Measurements from ENCODE around the gene FXYD4. TPM values are rescaled to one million over a fixed set of nuclear protein-coding genes. Genes with fewer than 3 reads are reported as not detected.
A peak's percentile ranks its signal among the peaks of the same experiment; 100 is the strongest.

The FXYD4 gene
- total RNA-seq, 1 donor: not detected

DNA sequence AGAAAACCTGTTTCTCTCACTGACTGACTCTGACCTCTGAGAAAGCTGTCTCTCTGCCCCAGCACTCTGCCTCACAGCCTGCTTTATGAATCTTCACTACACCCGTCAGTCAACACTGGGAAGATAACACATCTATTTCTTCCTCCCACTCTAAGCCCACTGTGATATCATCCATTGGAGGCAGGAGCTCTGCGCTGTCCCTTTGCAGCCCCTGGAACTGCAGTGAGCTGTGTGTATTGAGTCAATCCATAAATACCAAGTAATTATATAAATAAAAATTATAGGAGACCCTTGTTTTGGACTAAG, 17.2 kb upstream of the FXYD4 start:
- Histone ChIP-seq H3K4me1 (ENCODE audit: insufficient read depth, low read length) (no peaks in the 10 kb centered on the region), H3K4me3 (ENCODE audit: low read length) (no peak overlapping the region), H3K9me3 (ENCODE audit: low read depth, low read length) (no peaks in the 10 kb centered on the region), H3K27me3 (ENCODE audit: insufficient read depth, low read length) (peaks cover 11% of the 10 kb centered on the region)

DNA sequence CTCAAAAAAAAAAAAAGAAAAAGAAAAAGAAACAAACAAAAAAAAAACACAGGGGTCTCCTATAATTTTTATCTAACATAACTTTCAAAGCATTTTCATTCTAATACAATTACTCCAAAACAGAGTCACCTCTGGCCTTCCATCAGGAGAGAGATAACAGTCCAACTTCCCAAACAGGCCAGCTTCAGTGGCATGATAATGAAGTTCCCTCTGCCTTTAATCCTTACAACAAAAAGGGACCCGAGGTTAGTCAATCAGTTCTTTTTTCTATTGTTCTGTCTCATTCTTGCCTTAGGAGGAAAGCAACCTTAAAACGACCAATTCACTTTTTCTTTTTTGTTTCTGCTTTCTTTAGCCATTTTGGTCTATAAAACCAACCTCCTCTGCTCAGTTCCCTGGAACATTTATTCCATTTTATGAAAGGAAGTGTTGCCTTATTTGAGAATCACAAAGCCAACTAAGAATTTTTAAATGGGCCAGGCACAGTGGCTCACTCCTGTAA, 16.5 kb upstream of the FXYD4 start:
- no peaks in the 10 kb centered on the region for H3K4me1 ChIP-seq (ENCODE audit: insufficient read depth, low read length)
- H3K9me3 ChIP-seq (ENCODE audit: low read depth, low read length): no peaks in the 10 kb centered on the region

DNA sequence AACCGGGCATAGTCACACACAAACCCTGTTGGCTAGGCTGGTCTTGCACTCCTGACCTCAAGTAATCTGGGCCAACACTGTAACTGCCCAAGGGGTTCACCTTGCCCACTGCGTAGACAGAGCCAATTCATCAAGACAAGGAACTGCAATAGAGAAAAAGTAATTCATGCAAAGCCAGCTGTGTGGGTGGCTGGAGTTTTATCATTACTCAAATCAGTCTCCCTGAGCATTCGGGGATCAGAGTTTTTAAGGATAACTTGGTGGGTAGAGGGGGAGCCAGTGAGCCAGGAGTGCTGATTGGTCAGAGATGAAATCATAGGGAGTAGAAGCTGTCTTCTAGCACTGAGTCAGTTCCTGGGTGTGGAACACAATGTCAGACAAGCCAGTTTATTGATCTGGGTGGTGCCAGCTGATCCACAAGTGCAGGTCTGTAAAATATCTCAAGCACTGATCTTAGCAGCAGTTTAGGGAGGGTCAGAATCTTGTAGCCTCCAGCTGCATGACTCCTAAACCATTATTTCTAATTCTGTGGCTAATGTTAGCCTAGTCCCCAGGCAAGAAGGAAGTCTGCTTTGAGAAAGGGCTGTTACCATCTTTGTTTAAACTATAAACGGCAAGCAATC, 15.6 kb upstream of the FXYD4 start:
- Histone ChIP-seq H3K4me3 (ENCODE audit: low read length) (no peak overlapping the region), H3K4me1 (ENCODE audit: insufficient read depth, low read length) (no peaks in the 10 kb centered on the region), H3K27me3 (ENCODE audit: insufficient read depth, low read length) (peaks cover 1% of the 10 kb centered on the region), H3K9me3 (ENCODE audit: low read depth, low read length) (no peaks in the 10 kb centered on the region)

More for the DNA sequence above, 16.5 kb upstream of the FXYD4 start:
- H3K27me3 ChIP-seq (ENCODE audit: insufficient read depth, low read length): peaks cover 10% of the 10 kb centered on the region
- no peak overlapping the region for H3K4me3 ChIP-seq (ENCODE audit: low read length)

- Histone ChIP-seq H3K4me1 (ENCODE audit: insufficient read depth, low read length) (peaks cover 14% of the 10 kb centered on the region), H3K9me3 (ENCODE audit: low read depth, low read length) (no peaks in the 10 kb centered on the region), H3K27me3 (ENCODE audit: insufficient read depth, low read length) (no peaks in the 10 kb centered on the region), H3K4me3 (ENCODE audit: low read length) (no peak overlapping the region)
Observed at GRCh38 chr10:43360086-43360485, 11.3 kb upstream of the FXYD4 start.

GRCh38 chr10:43361547-43362190, 9.8 kb upstream of the FXYD4 start:
- no peaks in the 10 kb centered on the region for H3K27me3 ChIP-seq (ENCODE audit: insufficient read depth, low read length)
- H3K9me3 ChIP-seq (ENCODE audit: low read depth, low read length): no peaks in the 10 kb centered on the region
- peak overlapping the region; percentile 75 for H3K4me3 ChIP-seq (ENCODE audit: low read length)
- peaks cover 19% of the 10 kb centered on the region for H3K4me1 ChIP-seq (ENCODE audit: insufficient read depth, low read length)

GRCh38 chr10:43362191-43362839, 9.1 kb upstream of the FXYD4 start:
- Histone ChIP-seq H3K4me1 (ENCODE audit: insufficient read depth, low read length) (peaks cover 19% of the 10 kb centered on the region), H3K4me3 (ENCODE audit: low read length) (peak overlapping the region; percentile 75), H3K27me3 (ENCODE audit: insufficient read depth, low read length) (no peaks in the 10 kb centered on the region), H3K9me3 (ENCODE audit: low read depth, low read length) (no peaks in the 10 kb centered on the region)

GRCh38 chr10:43365001-43365400, 6.4 kb upstream of the FXYD4 start:
- peaks cover 19% of the 10 kb centered on the region for H3K4me1 ChIP-seq (ENCODE audit: insufficient read depth, low read length)
- H3K4me3 ChIP-seq (ENCODE audit: low read length): no peak overlapping the region
- H3K27me3 ChIP-seq (ENCODE audit: insufficient read depth, low read length): no peaks in the 10 kb centered on the region
- H3K9me3 ChIP-seq (ENCODE audit: low read depth, low read length): no peaks in the 10 kb centered on the region

GRCh38 chr10:43369921-43370320, 1.5 kb upstream of the FXYD4 start:
- Histone ChIP-seq H3K4me1 (ENCODE audit: insufficient read depth, low read length) (peaks cover 5% of the 10 kb centered on the region), H3K4me3 (ENCODE audit: low read length) (no peak overlapping the region), H3K27me3 (ENCODE audit: insufficient read depth, low read length) (no peaks in the 10 kb centered on the region), H3K9me3 (ENCODE audit: low read depth, low read length) (no peaks in the 10 kb centered on the region)

- Histone ChIP-seq H3K27me3 (ENCODE audit: insufficient read depth, low read length) (no peaks in the 10 kb centered on the region), H3K4me3 (ENCODE audit: low read length) (no peak overlapping the region), H3K4me1 (ENCODE audit: insufficient read depth, low read length) (peaks cover 5% of the 10 kb centered on the region), H3K9me3 (ENCODE audit: low read depth, low read length) (no peaks in the 10 kb centered on the region)
Observed at GRCh38 chr10:43370671-43371215, 693 bp upstream of the FXYD4 start.

GRCh38 chr10:43372765-43373361, 1.4 kb downstream of the FXYD4 start:
- Histone ChIP-seq H3K27me3 (ENCODE audit: insufficient read depth, low read length) (no peaks in the 10 kb centered on the region), H3K4me3 (ENCODE audit: low read length) (no peak overlapping the region), H3K9me3 (ENCODE audit: low read depth, low read length) (no peaks in the 10 kb centered on the region), H3K4me1 (ENCODE audit: insufficient read depth, low read length) (no peaks in the 10 kb centered on the region)

DNA sequence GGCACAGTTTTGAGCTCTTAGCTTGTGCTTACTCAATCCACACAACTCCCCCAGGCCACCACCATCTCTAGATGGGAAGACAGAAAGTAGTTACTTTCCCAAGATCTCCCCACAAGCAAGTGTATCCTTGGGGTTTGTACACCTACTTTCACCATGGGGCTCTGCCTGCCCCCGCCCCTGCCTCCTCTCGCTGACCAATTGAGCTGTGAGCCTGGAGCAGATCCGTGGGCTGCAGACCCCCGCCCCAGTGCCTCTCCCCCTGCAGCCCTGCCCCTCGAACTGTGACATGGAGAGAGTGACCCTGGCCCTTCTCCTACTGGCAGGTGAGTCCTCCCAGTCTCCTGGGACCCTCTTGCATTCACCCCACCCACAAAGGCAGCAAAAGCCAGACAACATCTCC, 2.0 kb downstream of the FXYD4 start:
- Histone ChIP-seq H3K4me1 (ENCODE audit: insufficient read depth, low read length) (no peaks in the 10 kb centered on the region), H3K4me3 (ENCODE audit: low read length) (no peak overlapping the region), H3K9me3 (ENCODE audit: low read depth, low read length) (no peaks in the 10 kb centered on the region), H3K27me3 (ENCODE audit: insufficient read depth, low read length) (no peaks in the 10 kb centered on the region)

- H3K4me1 ChIP-seq (ENCODE audit: insufficient read depth, low read length): no peaks in the 10 kb centered on the region
- no peaks in the 10 kb centered on the region for H3K9me3 ChIP-seq (ENCODE audit: low read depth, low read length)
- H3K4me3 ChIP-seq (ENCODE audit: low read length): no peak overlapping the region
- H3K27me3 ChIP-seq (ENCODE audit: insufficient read depth, low read length): no peaks in the 10 kb centered on the region
Observed at GRCh38 chr10:43374194-43374593, 2.8 kb downstream of the FXYD4 start.

- Histone ChIP-seq H3K4me3 (ENCODE audit: low read length) (no peak overlapping the region), H3K9me3 (ENCODE audit: low read depth, low read length) (no peaks in the 10 kb centered on the region), H3K4me1 (ENCODE audit: insufficient read depth, low read length) (no peaks in the 10 kb centered on the region), H3K27me3 (ENCODE audit: insufficient read depth, low read length) (no peaks in the 10 kb centered on the region)
Observed at GRCh38 chr10:43375401-43376020, 4.1 kb downstream of the FXYD4 start.

GRCh38 chr10:43376046-43376635, 4.7 kb downstream of the FXYD4 start:
- H3K4me1 ChIP-seq (ENCODE audit: insufficient read depth, low read length): no peaks in the 10 kb centered on the region
- no peak overlapping the region for H3K4me3 ChIP-seq (ENCODE audit: low read length)
- H3K9me3 ChIP-seq (ENCODE audit: low read depth, low read length): no peaks in the 10 kb centered on the region
- H3K27me3 ChIP-seq (ENCODE audit: insufficient read depth, low read length): no peaks in the 10 kb centered on the region
